Activated CD4-positive, alpha-beta T cell treated with anti-CD3 and anti-CD28 coated beads, Interleukin-2, amount 50 U/mL, for 1 hour (primary cell): ENCODE data around the gene ZBTB16.

Experiments used
- DNase-seq: peaks from one replicate; pipeline ENCODE4 v3.0.0-alpha.2; 2020

Gene ZBTB16

GRCh38 chr11:114254571-114255146 lies 195.1 kb downstream of the ZBTB16 start:
- DNase-seq: no peak

- DNase-seq: no peak
Observed at GRCh38 chr11:114255289-114255688, 195.8 kb downstream of the ZBTB16 start.

- DNase-seq: no peak
Observed at GRCh38 chr11:114256176-114256966, 196.9 kb downstream of the ZBTB16 start.

- DNase-seq: no peak
Observed at GRCh38 chr11:114256967-114257286, 197.4 kb downstream of the ZBTB16 start.

GRCh38 chr11:114257621-114258558 lies 198.4 kb downstream of the ZBTB16 start:
- DNase-seq: no peak

GRCh38 chr11:114258696-114259095 lies 199.2 kb downstream of the ZBTB16 start:
- DNase-seq: no peak

- DNase-seq: no peak
Observed at GRCh38 chr11:114259124-114259526, 199.6 kb downstream of the ZBTB16 start.

- DNase-seq: no peak
Observed at GRCh38 chr11:114259551-114259983, 200.1 kb downstream of the ZBTB16 start.

GRCh38 chr11:114260077-114260476 lies 200.6 kb downstream of the ZBTB16 start:
- no peak for DNase-seq

- no peak for DNase-seq
Observed at GRCh38 chr11:114260483-114260882, 201.0 kb downstream of the ZBTB16 start.

- DNase-seq: no peak
Observed at GRCh38 chr11:114261791-114262190, 202.3 kb downstream of the ZBTB16 start.

GRCh38 chr11:114262681-114263512 lies 203.4 kb downstream of the ZBTB16 start:
- no peak for DNase-seq

GRCh38 chr11:114263513-114264170 lies 204.1 kb downstream of the ZBTB16 start:
- DNase-seq: no peak

GRCh38 chr11:114264381-114264780 lies 204.9 kb downstream of the ZBTB16 start:
- DNase-seq: no peak

- no peak for DNase-seq
Observed at GRCh38 chr11:114265122-114265878, 205.8 kb downstream of the ZBTB16 start.

- DNase-seq: no peak
Observed at GRCh38 chr11:114269498-114269897, 210.0 kb downstream of the ZBTB16 start.

GRCh38 chr11:114270531-114271270 lies 211.2 kb downstream of the ZBTB16 start:
- no peak for DNase-seq

GRCh38 chr11:114271316-114271715 lies 211.8 kb downstream of the ZBTB16 start:
- DNase-seq: no peak

- no peak for DNase-seq
Observed at GRCh38 chr11:114272311-114272710, 212.8 kb downstream of the ZBTB16 start.

GRCh38 chr11:114273071-114273470 lies 213.6 kb downstream of the ZBTB16 start:
- no peak for DNase-seq
